K562 (cell line): ENCODE results near the gene ZBTB42. TPM values are rescaled to one million over a fixed set of nuclear protein-coding genes. Genes with fewer than 3 reads are reported as not detected.

ENCODE experiments used
- ASH1L ChIP-seq: fragments of 450-650 bp; IDR thresholded peaks from 2 replicates; pipeline ENCODE4 v1.6.1; 2018; ENCODE audit warnings: borderline replicate concordance, mild to moderate bottlenecking, low read depth; ENCODE audit not compliant: partially characterized antibody
- ATF7 ChIP-seq: fragments of 450-650 bp; IDR thresholded peaks from 2 replicates; pipeline ENCODE4 v1.7.1; 2014; ENCODE audit warnings: mild to moderate bottlenecking, moderate library complexity
- CXXC5 ChIP-seq: fragments of 250-450 bp; sonication (Bioruptor Pico); IDR thresholded peaks from 2 replicates; pipeline ENCODE4 v1.8.0; 2022; ENCODE audit warnings: inconsistent platforms, mild to moderate bottlenecking, moderate library complexity
- E2F6 ChIP-seq, 2 experiments: IDR thresholded peaks; 2 replicates each; pipeline ENCODE4 v1.6.1; 2011; ENCODE audit warnings: borderline replicate concordance in 1 of 2, control low read depth in 1 of 2, low read depth in 1 of 2, low read length in 1 of 2, mild to moderate bottlenecking in 1 of 2, mixed read lengths in 1 of 2, moderate library complexity in 1 of 2; ENCODE audit not compliant: insufficient read depth in 1 of 2, insufficient read length in 1 of 2, poor library complexity in 1 of 2, severe bottlenecking in 1 of 2; ENCODE audit errors: extremely low read depth in 1 of 2
- E4F1 ChIP-seq: fragments of 250-450 bp; sonication (Bioruptor Pico); IDR thresholded peaks from 2 replicates; pipeline ENCODE4 v1.5.0; 2021; ENCODE audit warnings: mild to moderate bottlenecking, borderline replicate concordance
- ETS2 ChIP-seq: IDR thresholded peaks from 2 replicates; pipeline ENCODE4 v1.6.1; 2016; ENCODE audit warnings: borderline replicate concordance, missing genetic modification characterization, mild to moderate bottlenecking, moderate library complexity, missing compliant biosample characterization; ENCODE audit not compliant: poor library complexity, severe bottlenecking
- EWSR1 ChIP-seq: fragments of 450-650 bp; IDR thresholded peaks from 2 replicates; pipeline ENCODE4 v1.6.1; 2018; ENCODE audit warnings: borderline replicate concordance, mild to moderate bottlenecking, low read depth, moderate library complexity; ENCODE audit not compliant: partially characterized antibody
- FOXA3 ChIP-seq, 2 experiments: fragments of 450-650 bp in 1 of 2; sonication (generic) in 1 of 2; formaldehyde crosslinking; IDR thresholded peaks in 1 of 2; conservative IDR thresholded peaks in 1 of 2; 2 replicates each; pipeline versions ENCODE4 v1.4.0 to v1.8.0; 2020 to 2022; ENCODE audit warnings: mild to moderate bottlenecking in 2 of 2, missing genetic modification reagents in 1 of 2
- KDM2B ChIP-seq: fragments of 250-450 bp; sonication (Bioruptor Pico); IDR thresholded peaks from 2 replicates; pipeline ENCODE4 v1.8.0; 2021; ENCODE audit warnings: mild to moderate bottlenecking, moderate library complexity
- KHSRP ChIP-seq: fragments of 450-650 bp; IDR thresholded peaks from 2 replicates; pipeline ENCODE4 v1.6.1; 2017
- MYNN ChIP-seq, 2 experiments: sonication (generic); formaldehyde crosslinking in 1 of 2; IDR thresholded peaks; 2 replicates each; pipeline versions ENCODE4 v1.5.0 to v1.6.1; 2016 to 2020; ENCODE audit warnings: antibody characterized with exemption in 1 of 2, missing genetic modification reagents in 1 of 2
- PHF20 ChIP-seq: fragments of 450-650 bp; IDR thresholded peaks from 2 replicates; pipeline ENCODE4 v1.6.1; 2018; ENCODE audit not compliant: partially characterized antibody
- PHF21A ChIP-seq: fragments of 450-650 bp; IDR thresholded peaks from 2 replicates; pipeline ENCODE4 v1.6.1; 2017; ENCODE audit warnings: low read depth, borderline replicate concordance
- POLR2A ChIP-seq: fragments of 450-650 bp; conservative IDR thresholded peaks from 2 replicates; pipeline ENCODE4 v1.6.1; 2016
- ZFX ChIP-seq: sonication (generic); formaldehyde crosslinking; IDR thresholded peaks from 2 replicates; pipeline ENCODE4 v1.8.0; 2022; ENCODE audit warnings: mild to moderate bottlenecking, missing genetic modification reagents, moderate library complexity
- ZNF146 ChIP-seq: IDR thresholded peaks from one replicate; pipeline ENCODE4 v1.6.1; 2018; ENCODE audit warnings: missing compliant biosample characterization; ENCODE audit not compliant: unreplicated experiment
- ZNF507 ChIP-seq: conservative IDR thresholded peaks from 2 replicates; pipeline ENCODE4 v1.6.1; 2017; ENCODE audit warnings: missing genetic modification characterization, missing compliant biosample characterization
- ZNF75A ChIP-seq: fragments of 450-650 bp; formaldehyde crosslinking; IDR thresholded peaks from 2 replicates; pipeline ENCODE4 v1.4.0; 2020; ENCODE audit warnings: mild to moderate bottlenecking
- polyA plus RNA-seq, 8 experiments: library from polyadenylated mRNA; depleted of rRNA in 4 of 8; stranded (reverse) in 5 of 8; unstranded in 3 of 8; fragments of >200 nt; fragmentation: Nextera tagmentation in 2 of 8; fragmentation: Illumina TruSeq in 1 of 8; extraction: Ambion mirVana in 2 of 8; extraction: Trizol in 1 of 8; gene quantifications; 2 replicates each; pipeline versions ENCODE4 v1.2.1 to v1.2.3, GENCODE V29; 2011 to 2014; ENCODE audit warnings: inconsistent platforms in 1 of 8, missing spikeins in 1 of 8
- total RNA-seq, 7 experiments: library from RNA; depleted of rRNA in 6 of 7; stranded (reverse); fragments of >200 nt in 6 of 7; fragmentation: Illumina TruSeq in 2 of 7; extraction: Trizol in 2 of 7; gene quantifications; 2 replicates each; pipeline versions ENCODE4 v1.2.1 to v1.2.3, GENCODE V29; 2011 to 2021; ENCODE audit warnings: low replicate concordance in 1 of 7
- TF ChIP-seq, protein P1 (sequence below): fragments of 450-650 bp; IDR thresholded peaks from 2 replicates; pipeline ENCODE4 v1.6.1; 2016; ENCODE audit warnings: borderline replicate concordance
- TF ChIP-seq, protein P2 (sequence below): sonication (generic); formaldehyde crosslinking; IDR thresholded peaks from 2 replicates; pipeline ENCODE4 v1.8.1; 2023; ENCODE audit warnings: mild to moderate bottlenecking, missing genetic modification reagents, moderate library complexity

Gene ZBTB42
- total and polyA plus RNA-seq, 9 of the 15 experiments (the other 6 are each of a cell fraction or from before 2014, with no cell fraction given), result 0.03 to 8.5 (median 2.4) TPM

GRCh38 chr14:104752735-104753527 is 48.0 kb upstream of the ZBTB42 start, which contains the start of gene SIVA1 (continued):
- TF ChIP-seq EWSR1 (no peak), ATF7 (peak; percentile 89), ZNF75A (no peak), FOXA3 (CRISPR knock-in tag; conservative IDR thresholded peaks at IDR 0.05 in 1 of 2, IDR thresholded peaks at IDR 0.05 in 1 of 2) (no peak), ZNF146 (CRISPR knock-in tag) (no peak), ZNF507 (tag) (no peak), MYNN (IDR thresholded peaks at IDR 0.05) (no peak), MYNN (CRISPR knock-in tag; IDR thresholded peaks at IDR 0.05) (no peak), POLR2A (peak; percentile 61), PHF20 (peak; percentile 91), CXXC5 (CRISPR knock-in tag) (peak; percentile 91), ASH1L (peak; percentile 74), E4F1 (CRISPR knock-in tag) (no peak), KDM2B (CRISPR knock-in tag) (no peak), PHF21A (no peak), ZFX (CRISPR knock-in tag) (peak; percentile 75), KHSRP (peak; percentile 95), E2F6 (IDR thresholded peaks at IDR 0.05; ENCODE audit: borderline replicate concordance in 1 of 2, extremely low read depth in 1 of 2, insufficient read depth in 1 of 2, insufficient read length in 1 of 2, low read depth in 1 of 2, low read length in 1 of 2, poor library complexity in 1 of 2, severe bottlenecking in 1 of 2) (peak; percentile 69 to 89), ETS2 (tag) (no peak)
- TF ChIP-seq, protein P1, sequence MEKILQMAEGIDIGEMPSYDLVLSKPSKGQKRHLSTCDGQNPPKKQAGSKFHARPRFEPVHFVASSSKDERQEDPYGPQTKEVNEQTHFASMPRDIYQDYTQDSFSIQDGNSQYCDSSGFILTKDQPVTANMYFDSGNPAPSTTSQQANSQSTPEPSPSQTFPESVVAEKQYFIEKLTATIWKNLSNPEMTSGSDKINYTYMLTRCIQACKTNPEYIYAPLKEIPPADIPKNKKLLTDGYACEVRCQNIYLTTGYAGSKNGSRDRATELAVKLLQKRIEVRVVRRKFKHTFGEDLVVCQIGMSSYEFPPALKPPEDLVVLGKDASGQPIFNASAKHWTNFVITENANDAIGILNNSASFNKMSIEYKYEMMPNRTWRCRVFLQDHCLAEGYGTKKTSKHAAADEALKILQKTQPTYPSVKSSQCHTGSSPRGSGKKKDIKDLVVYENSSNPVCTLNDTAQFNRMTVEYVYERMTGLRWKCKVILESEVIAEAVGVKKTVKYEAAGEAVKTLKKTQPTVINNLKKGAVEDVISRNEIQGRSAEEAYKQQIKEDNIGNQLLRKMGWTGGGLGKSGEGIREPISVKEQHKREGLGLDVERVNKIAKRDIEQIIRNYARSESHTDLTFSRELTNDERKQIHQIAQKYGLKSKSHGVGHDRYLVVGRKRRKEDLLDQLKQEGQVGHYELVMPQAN, result peak; percentile 65; the same call in 1 of the 2 replicates
- TF ChIP-seq, protein P2, sequence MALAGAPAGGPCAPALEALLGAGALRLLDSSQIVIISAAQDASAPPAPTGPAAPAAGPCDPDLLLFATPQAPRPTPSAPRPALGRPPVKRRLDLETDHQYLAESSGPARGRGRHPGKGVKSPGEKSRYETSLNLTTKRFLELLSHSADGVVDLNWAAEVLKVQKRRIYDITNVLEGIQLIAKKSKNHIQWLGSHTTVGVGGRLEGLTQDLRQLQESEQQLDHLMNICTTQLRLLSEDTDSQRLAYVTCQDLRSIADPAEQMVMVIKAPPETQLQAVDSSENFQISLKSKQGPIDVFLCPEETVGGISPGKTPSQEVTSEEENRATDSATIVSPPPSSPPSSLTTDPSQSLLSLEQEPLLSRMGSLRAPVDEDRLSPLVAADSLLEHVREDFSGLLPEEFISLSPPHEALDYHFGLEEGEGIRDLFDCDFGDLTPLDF (CRISPR knock-in tag), result peak; percentile 94
